HEK293 (cell line): Measurements from ENCODE around the gene SRMS.

Experiments
- ELK4 ChIP-seq: IDR thresholded peaks from 2 replicates; pipeline ENCODE4 v1.6.1; 2011; ENCODE audit warnings: mild to moderate bottlenecking, low read depth, low read length, borderline replicate concordance
- FEZF1 ChIP-seq: fragments of 450-650 bp; formaldehyde crosslinking; IDR thresholded peaks from 2 replicates; pipeline ENCODE4 v1.5.1; 2016; ENCODE audit warnings: missing biosample characterization, missing genetic modification characterization
- MZF1 ChIP-seq: fragments of 450-650 bp; formaldehyde crosslinking; IDR thresholded peaks from 2 replicates; pipeline ENCODE4 v1.5.1; 2017; ENCODE audit warnings: missing biosample characterization, missing genetic modification characterization, borderline replicate concordance
- PRDM4 ChIP-seq: fragments of 450-650 bp; formaldehyde crosslinking; IDR thresholded peaks from 2 replicates; pipeline ENCODE4 v1.5.1; 2017; ENCODE audit warnings: missing biosample characterization, missing genetic modification characterization
- TSHZ1 ChIP-seq: fragments of 450-650 bp; formaldehyde crosslinking; IDR thresholded peaks from 2 replicates; pipeline ENCODE4 v1.5.1; 2016; ENCODE audit warnings: missing biosample characterization, missing genetic modification characterization, borderline replicate concordance
- ZBTB1 ChIP-seq: fragments of 450-650 bp; formaldehyde crosslinking; IDR thresholded peaks from 2 replicates; pipeline ENCODE4 v1.5.1; 2016; ENCODE audit warnings: missing biosample characterization, missing genetic modification characterization
- ZBTB48 ChIP-seq: fragments of 450-650 bp; formaldehyde crosslinking; IDR thresholded peaks from 2 replicates; pipeline ENCODE4 v1.5.1; 2016; ENCODE audit warnings: missing biosample characterization, missing genetic modification characterization
- ZFP41 ChIP-seq: fragments of 450-650 bp; formaldehyde crosslinking; IDR thresholded peaks from 2 replicates; pipeline ENCODE4 v1.5.1; 2016; ENCODE audit warnings: missing biosample characterization, missing genetic modification characterization, borderline replicate concordance
- ZFP69B ChIP-seq: fragments of 450-650 bp; formaldehyde crosslinking; IDR thresholded peaks from 2 replicates; pipeline ENCODE4 v1.5.1; 2016; ENCODE audit warnings: missing biosample characterization, missing genetic modification characterization
- ZNF114 ChIP-seq: fragments of 450-650 bp; formaldehyde crosslinking; IDR thresholded peaks from 2 replicates; pipeline ENCODE4 v1.5.0; 2017; ENCODE audit warnings: missing biosample characterization, missing genetic modification characterization
- ZNF132 ChIP-seq: fragments of 450-650 bp; formaldehyde crosslinking; IDR thresholded peaks from 2 replicates; pipeline ENCODE4 v1.5.1; 2017; ENCODE audit warnings: missing biosample characterization, missing genetic modification characterization, borderline replicate concordance
- ZNF280D ChIP-seq: fragments of 450-650 bp; formaldehyde crosslinking; IDR thresholded peaks from 2 replicates; pipeline ENCODE4 v1.5.1; 2016; ENCODE audit warnings: missing biosample characterization, missing genetic modification characterization
- ZNF324 ChIP-seq: fragments of 450-650 bp; formaldehyde crosslinking; IDR thresholded peaks from 2 replicates; pipeline ENCODE4 v1.5.1; 2016; ENCODE audit warnings: missing biosample characterization, missing genetic modification characterization
- ZNF350 ChIP-seq: fragments of 450-650 bp; formaldehyde crosslinking; IDR thresholded peaks from 2 replicates; pipeline ENCODE4 v1.5.0; 2017; ENCODE audit warnings: missing biosample characterization, mild to moderate bottlenecking, missing genetic modification characterization
- ZNF391 ChIP-seq: fragments of 450-650 bp; formaldehyde crosslinking; IDR thresholded peaks from 2 replicates; pipeline ENCODE4 v1.5.1; 2016; ENCODE audit warnings: low read depth, missing biosample characterization, missing genetic modification characterization, borderline replicate concordance
- ZNF416 ChIP-seq: fragments of 450-650 bp; formaldehyde crosslinking; IDR thresholded peaks from 2 replicates; pipeline ENCODE4 v1.5.1; 2016; ENCODE audit warnings: missing biosample characterization, missing genetic modification characterization
- ZNF518A ChIP-seq: fragments of 450-650 bp; formaldehyde crosslinking; conservative IDR thresholded peaks from 2 replicates; pipeline ENCODE4 v1.5.1; 2016; ENCODE audit warnings: low read depth, missing biosample characterization, missing genetic modification characterization
- ZNF530 ChIP-seq: fragments of 450-650 bp; formaldehyde crosslinking; IDR thresholded peaks from 2 replicates; pipeline ENCODE4 v1.5.1; 2016; ENCODE audit warnings: low read depth, missing biosample characterization, missing genetic modification characterization
- ZNF548 ChIP-seq: fragments of 450-650 bp; formaldehyde crosslinking; IDR thresholded peaks from 2 replicates; pipeline ENCODE4 v1.5.1; 2016; ENCODE audit warnings: missing biosample characterization, missing genetic modification characterization
- ZNF626 ChIP-seq: fragments of 450-650 bp; sonication (Bioruptor Pico); formaldehyde crosslinking; IDR thresholded peaks from 2 replicates; pipeline ENCODE4 v1.5.1; 2018; ENCODE audit warnings: missing biosample characterization, missing genetic modification characterization, inconsistent platforms
- ZNF776 ChIP-seq: fragments of 450-650 bp; formaldehyde crosslinking; IDR thresholded peaks from 2 replicates; pipeline ENCODE4 v1.5.0; 2017; ENCODE audit warnings: missing biosample characterization, missing genetic modification characterization, borderline replicate concordance

Gene SRMS

GRCh38 chr20:63519668-63520503, 27.7 kb downstream of the SRMS start (continued):
- TF ChIP-seq ZNF518A (tag by site-specific recombination) (no peak), ZNF324 (tag by site-specific recombination) (no peak), FEZF1 (tag by site-specific recombination) (no peak), TSHZ1 (no peak), ZBTB48 (tag by site-specific recombination) (no peak), ZNF280D (tag by site-specific recombination) (no peak), ZFP41 (tag by site-specific recombination) (no peak), ZNF391 (no peak), ZNF530 (tag by site-specific recombination) (no peak), ZNF776 (tag by site-specific recombination) (no peak), ZNF132 (tag by site-specific recombination) (no peak), ZNF548 (tag by site-specific recombination) (no peak), MZF1 (no peak), ZFP69B (peak; percentile 92), PRDM4 (tag by site-specific recombination) (no peak), ZNF350 (tag by site-specific recombination) (no peak), ZBTB1 (no peak), ZNF114 (no peak), ELK4 (no peak), ZNF626 (tag by site-specific recombination) (no peak), ZNF416 (tag by site-specific recombination) (no peak)
